ENCODE data around the gene HSCB.
"Not testable (repeated sequence)": the region's sequence is repeated elsewhere in the genome, so short reads cannot be mapped to it uniquely, and the experiment has no call there.

The HSCB gene

GRCh38 chr22:28741785-28742561, at the start of gene HSCB, which contains the start of gene CHEK2:
TSS of gene HSCB (plus strand) at chr22:28742039. CDS start at chr22:28742096, 57 bp downstream.
TSS of gene CHEK2 (minus strand) at chr22:28741820. CDS start at chr22:28734721, 7,099 bp downstream.
- DNase-seq = peak; percentile 50

GRCh38 chr22:28693041-28693760, 48.6 kb upstream of the HSCB start:
- not testable (repeated sequence) for DNase-seq

- no peak for DNase-seq
These were observed 38.9 kb upstream of the HSCB start for GRCh38 chr22:28702891-28703290.

- no peak for DNase-seq
These were observed 38.4 kb upstream of the HSCB start for GRCh38 chr22:28703436-28703835.

GRCh38 chr22:28706845-28707244, 35.0 kb upstream of the HSCB start:
- no peak for DNase-seq

GRCh38 chr22:28710107-28710506, 31.7 kb upstream of the HSCB start:
- DNase-seq = no peak

GRCh38 chr22:28710576-28711191, 31.2 kb upstream of the HSCB start:
- no peak for DNase-seq

- DNase-seq = no peak
These were observed 30.5 kb upstream of the HSCB start for GRCh38 chr22:28711341-28711740.

- no peak for DNase-seq
These were observed 29.7 kb upstream of the HSCB start for GRCh38 chr22:28711820-28712777.

- DNase-seq = no peak
These were observed 27.7 kb upstream of the HSCB start for GRCh38 chr22:28714043-28714628.

GRCh38 chr22:28715611-28716010, 26.2 kb upstream of the HSCB start:
- no peak for DNase-seq

GRCh38 chr22:28716686-28717085, 25.2 kb upstream of the HSCB start:
- no peak for DNase-seq

GRCh38 chr22:28718044-28718443, 23.8 kb upstream of the HSCB start:
- no peak for DNase-seq

- DNase-seq = no peak
These were observed 13.8 kb upstream of the HSCB start for GRCh38 chr22:28728002-28728401.

GRCh38 chr22:28728621-28729313, 13.1 kb upstream of the HSCB start:
- no peak for DNase-seq

- no peak for DNase-seq
These were observed 11.7 kb upstream of the HSCB start for GRCh38 chr22:28730179-28730578.

- DNase-seq = no peak
These were observed 7.4 kb upstream of the HSCB start for GRCh38 chr22:28734393-28734792.

- no peak for DNase-seq
These were observed 5.3 kb upstream of the HSCB start for GRCh38 chr22:28736301-28737155.

- no peak for DNase-seq
These were observed 4.1 kb upstream of the HSCB start for GRCh38 chr22:28737701-28738100.

GRCh38 chr22:28738876-28739275, 3.0 kb upstream of the HSCB start:
- not testable (repeated sequence) for DNase-seq
